IMR-90 (cell line): ENCODE measurements around the gene ZNF691. TPM values are rescaled to one million over a fixed set of nuclear protein-coding genes. Genes with fewer than 3 reads are reported as not detected.
A peak's percentile ranks its signal among the peaks of the same experiment; 100 is the strongest.

ENCODE experiments used
- ATAC-seq: fragments of 200-7000 bp; cut with Tn5 transposase; 2 replicates; pipeline ENCODE4 v1.9.1; 2020; ENCODE audit warnings: low read depth, mild to moderate bottlenecking, moderate library complexity
- BruUV-seq: library from RNA; stranded (reverse); fragments of 400-500 nt; replicated peaks from 2 replicates; lab custom pipeline; 2021; lab: Mats Ljungman, UMichigan
- CTCF ChIA-PET: fragments of 300-600 bp; formaldehyde crosslinking; extraction: SDS; loops from one replicate; lab custom pipeline; 2021; ENCODE audit warnings: antibody characterized with exemption; lab: Yijun Ruan, JAX
- POLR2A ChIA-PET: fragments of 300-600 bp; sonication (Branson Sonifier 250); formaldehyde crosslinking; loops from one replicate; lab custom pipeline; 2022; ENCODE audit warnings: antibody characterized with exemption; ENCODE audit not compliant: unreplicated experiment; lab: Charles Lee
- DNase-seq: peaks from one replicate; pipeline ENCODE4 v3.0.0; 2013
- H2AFZ ChIP-seq: replicated peaks from 2 replicates; pipeline ENCODE3; 2013; ENCODE audit warnings: low read length, mild to moderate bottlenecking; ENCODE audit not compliant: poor library complexity
- H2AK5ac ChIP-seq: 2 replicates; pipeline ENCODE4 v1.6.1; 2013; ENCODE audit warnings: low read depth, low read length, inconsistent platforms
- H2AK9ac ChIP-seq: replicated peaks from 2 replicates; pipeline ENCODE3; 2013; ENCODE audit warnings: mild to moderate bottlenecking, low read depth, low read length, moderate library complexity; ENCODE audit not compliant: poor library complexity
- H2BK120ac ChIP-seq: 2 replicates; pipeline ENCODE4 v1.6.1; 2013; ENCODE audit warnings: low read depth, low read length, inconsistent platforms
- H2BK15ac ChIP-seq: 3 replicates; pipeline ENCODE4 v1.6.1; 2013; ENCODE audit warnings: low read depth, low read length, inconsistent platforms
- H2BK20ac ChIP-seq: 2 replicates; pipeline ENCODE4 v1.6.1; 2013; ENCODE audit warnings: low read depth, mild to moderate bottlenecking, inconsistent platforms, low read length, moderate library complexity
- H2BK5ac ChIP-seq: 2 replicates; pipeline ENCODE4 v1.6.1; 2013; ENCODE audit warnings: mild to moderate bottlenecking, low read depth, low read length, inconsistent platforms; ENCODE audit not compliant: poor library complexity, severe bottlenecking
- H3K14ac ChIP-seq: replicated peaks from 2 replicates; pipeline ENCODE4 v1.6.1; 2013; ENCODE audit warnings: low read depth, low read length, inconsistent platforms
- H3K18ac ChIP-seq: 2 replicates; pipeline ENCODE4 v1.6.1; 2013; ENCODE audit warnings: low read depth, low read length, control low read depth
- H3K23ac ChIP-seq: 2 replicates; pipeline ENCODE4 v1.6.1; 2013; ENCODE audit warnings: low read depth, low read length, inconsistent platforms
- H3K27ac ChIP-seq: 2 replicates; pipeline ENCODE4 v1.5.1; 2013; ENCODE audit warnings: mild to moderate bottlenecking, control low read depth, low read length; ENCODE audit not compliant: insufficient read depth
- H3K27me3 ChIP-seq: 2 replicates; pipeline ENCODE4 v1.6.1; 2013; ENCODE audit warnings: low read length; ENCODE audit not compliant: control insufficient read depth, insufficient read depth
- H3K36me3 ChIP-seq: 2 replicates; pipeline ENCODE4 v1.6.1; 2013; ENCODE audit warnings: low read length, mixed read lengths; ENCODE audit not compliant: control insufficient read depth, insufficient read depth
- H3K4ac ChIP-seq: 2 replicates; pipeline ENCODE4 v1.6.1; 2013; ENCODE audit warnings: low read depth, low read length, inconsistent platforms
- H3K4me1 ChIP-seq: 2 replicates; pipeline ENCODE4 v1.6.1; 2013; ENCODE audit warnings: low read length, mixed read lengths; ENCODE audit not compliant: control insufficient read depth, insufficient read depth
- H3K4me2 ChIP-seq: 2 replicates; pipeline ENCODE4 v1.6.1; 2013; ENCODE audit warnings: low read depth, mild to moderate bottlenecking, control low read depth, low read length, moderate library complexity
- H3K4me3 ChIP-seq: 2 replicates; pipeline ENCODE4 v1.5.1; 2013; ENCODE audit warnings: low read depth, mild to moderate bottlenecking, control low read depth, low read length, moderate library complexity; ENCODE audit not compliant: insufficient read depth
- H3K56ac ChIP-seq: 2 replicates; pipeline ENCODE4 v1.6.1; 2013; ENCODE audit warnings: low read length, inconsistent platforms; ENCODE audit not compliant: insufficient read depth; ENCODE audit errors: extremely low read depth
- H3K79me1 ChIP-seq, 2 experiments: 2 replicates each; pipeline ENCODE4 v1.6.1; 2013; ENCODE audit warnings: low read length in 2 of 2, inconsistent platforms in 1 of 2, low read depth in 1 of 2
- H3K9ac ChIP-seq: 2 replicates; pipeline ENCODE4 v1.6.1; 2013; ENCODE audit warnings: low read depth, low read length, control low read depth
- H3K9me1 ChIP-seq: 2 replicates; pipeline ENCODE4 v1.6.1; 2013; ENCODE audit warnings: low read length, inconsistent platforms; ENCODE audit not compliant: insufficient read depth
- H3K9me3 ChIP-seq: 2 replicates; pipeline ENCODE4 v1.6.1; 2013; ENCODE audit warnings: low read length; ENCODE audit not compliant: control insufficient read depth, insufficient read depth
- H4K20me1 ChIP-seq: 2 replicates; pipeline ENCODE4 v1.6.1; 2013; ENCODE audit warnings: low read length, inconsistent platforms; ENCODE audit not compliant: insufficient read depth
- H4K5ac ChIP-seq: 2 replicates; pipeline ENCODE4 v1.6.1; 2013; ENCODE audit warnings: mild to moderate bottlenecking, low read depth, low read length, control low read depth
- H4K8ac ChIP-seq, 2 experiments: 2 replicates each; pipeline ENCODE4 v1.6.1; 2013; ENCODE audit warnings: low read depth in 2 of 2, low read length in 2 of 2, control low read depth in 1 of 2, inconsistent platforms in 1 of 2
- H4K91ac ChIP-seq: 2 replicates; pipeline ENCODE4 v1.6.1; 2013; ENCODE audit warnings: low read depth, low read length, inconsistent platforms; ENCODE audit not compliant: insufficient read depth
- BHLHE40 ChIP-seq: fragments of 150-350 bp; IDR thresholded peaks from 2 replicates; pipeline ENCODE4 v1.6.1; 2016; ENCODE audit warnings: mild to moderate bottlenecking, low read depth, low read length
- CEBPB ChIP-seq: IDR thresholded peaks from 2 replicates; pipeline ENCODE4 v1.6.1; 2012; ENCODE audit warnings: low read depth, low read length, improper control_type of control experiment
- CHD1 ChIP-seq: IDR thresholded peaks from 2 replicates; pipeline ENCODE4 v1.6.1; 2012; ENCODE audit warnings: low read depth, low read length, improper control_type of control experiment
- ELK1 ChIP-seq: fragments of 150-350 bp; IDR thresholded peaks from 2 replicates; pipeline ENCODE4 v1.6.1; 2016; ENCODE audit warnings: low read depth, mild to moderate bottlenecking, low read length, moderate library complexity, borderline replicate concordance
- FOS ChIP-seq: fragments of 150-350 bp; IDR thresholded peaks from 2 replicates; pipeline ENCODE4 v1.6.1; 2016; ENCODE audit warnings: low read depth, low read length
- MAFK ChIP-seq: IDR thresholded peaks from 2 replicates; pipeline ENCODE4 v1.6.1; 2012; ENCODE audit warnings: low read depth, low read length, improper control_type of control experiment
- MAZ ChIP-seq: IDR thresholded peaks from 2 replicates; pipeline ENCODE4 v1.6.1; 2012; ENCODE audit warnings: low read depth, mild to moderate bottlenecking, low read length, improper control_type of control experiment, moderate library complexity, borderline replicate concordance
- MXI1 ChIP-seq: IDR thresholded peaks from 2 replicates; pipeline ENCODE4 v1.6.1; 2012; ENCODE audit warnings: low read depth, mild to moderate bottlenecking, low read length, moderate library complexity, borderline replicate concordance
- NFE2L2 ChIP-seq: fragments of 150-350 bp; IDR thresholded peaks from 2 replicates; pipeline ENCODE4 v1.6.1; 2016; ENCODE audit warnings: low read depth, mild to moderate bottlenecking, low read length
- POLR2A ChIP-seq: IDR thresholded peaks from 2 replicates; pipeline ENCODE4 v1.6.1; 2012; ENCODE audit warnings: mild to moderate bottlenecking, low read depth, low read length
- RAD21 ChIP-seq: IDR thresholded peaks from 2 replicates; pipeline ENCODE4 v1.6.1; 2012; ENCODE audit warnings: low read length, improper control_type of control experiment
- RCOR1 ChIP-seq: IDR thresholded peaks from 2 replicates; pipeline ENCODE4 v1.6.1; 2012; ENCODE audit warnings: mild to moderate bottlenecking, low read length, improper control_type of control experiment; ENCODE audit not compliant: insufficient replicate concordance
- RFX5 ChIP-seq: IDR thresholded peaks from 2 replicates; pipeline ENCODE4 v1.8.0; 2012; ENCODE audit warnings: low read depth, mild to moderate bottlenecking, low read length, moderate library complexity
- SMC3 ChIP-seq: fragments of 150-350 bp; IDR thresholded peaks from 2 replicates; pipeline ENCODE4 v1.6.1; 2016; ENCODE audit warnings: low read depth, mild to moderate bottlenecking, antibody characterized with exemption, low read length, moderate library complexity
- USF2 ChIP-seq: fragments of 150-350 bp; IDR thresholded peaks from 2 replicates; pipeline ENCODE4 v1.6.1; 2017; ENCODE audit warnings: mild to moderate bottlenecking, antibody characterized with exemption, low read length, low read depth
- WGBS, 2 experiments: methylation state at CpG; one replicate each; pipeline versions ENCODE4 v1.1.5 to v1.1.7; 2013; ENCODE audit warnings: missing lambda C conversion rate in 2 of 2; ENCODE audit not compliant: insufficient read length in 1 of 2; ENCODE audit errors: extremely low coverage in 2 of 2; 5-methylcytosine and 5-hydroxymethylcytosine counted together
- dilution Hi-C: fragments of 300-500 bp; cut with HindIII; formaldehyde crosslinking; loops from one replicate; pipeline ENCODE4 v1.14.3; 2018; ENCODE audit warnings: low sequenced_read_pairs; ENCODE audit not compliant: unreplicated experiment
- in situ Hi-C: fragments of 300-500 bp; cut with MboI; formaldehyde crosslinking; loops from 3 replicates; pipeline ENCODE4 v1.14.3; 2019; ENCODE audit warnings: low sequenced_read_pairs, inconsistent platforms, mixed read lengths
- intact Hi-C: fragments of 100-400 bp; cut with micrococcal nuclease; formaldehyde crosslinking; loops from 2 replicates; pipeline ENCODE4 v1.10.0; 2022
- polyA plus RNA-seq, 3 experiments: library from polyadenylated mRNA; depleted of rRNA; stranded (reverse); fragments of >200 nt; gene quantifications; 2 replicates each; pipeline ENCODE4 v1.2.3, GENCODE V29; 2012; ENCODE audit warnings: low replicate concordance in 1 of 3
- total RNA-seq: library from RNA; depleted of rRNA; stranded (reverse); fragments of >200 nt; gene quantifications from 2 replicates; pipeline ENCODE4 v1.2.3, GENCODE V29; 2012
- TF ChIP-seq, protein P1 (sequence below): conservative IDR thresholded peaks from 2 replicates; pipeline ENCODE4 v1.5.1; 2012; ENCODE audit warnings: mild to moderate bottlenecking, low read depth, low read length, improper control_type of control experiment

The ZNF691 gene
- total and polyA plus RNA-seq, 2 of the 4 experiments (the other 2 are of a cell fraction) = 6.8 to 13.6 TPM

GRCh38 chr1:42845866-42846256, 552 bp upstream of the ZNF691 start:
- H3K9ac ChIP-seq = peak overlapping the region; percentile 73
- no TSS peak for BruUV-seq
- no peak overlapping the region for H2AK5ac ChIP-seq
- H3K4me2 ChIP-seq = peak overlapping the region; percentile 92
- 0 out of 2 replicates have a peak overlapping the region, but pooled peaks have one; percentile 17 for H2BK120ac ChIP-seq
- DNase-seq (no peak), ATAC-seq (peak; percentile 18)
- H2BK5ac ChIP-seq = no peak overlapping the region
- H4K8ac ChIP-seq = peak overlapping the region; percentile 54 to 79
- in situ Hi-C loops (no loop called here), intact Hi-C loops (loop anchor here (10.0 kb wide), 1 partner anchor 161 kb away; the partner anchor contains the start of gene YBX1), dilution Hi-C loops (no loop called here)
- peak overlapping the region; percentile 70 for H4K91ac ChIP-seq
- H3K36me3 ChIP-seq = peaks cover 15% of the 10 kb centered on the region
- H3K18ac ChIP-seq = peak overlapping the region; percentile 48; the same call in 1 of the 2 replicates
- H3K27ac ChIP-seq = peak overlapping the region; percentile 41
- 0 out of 2 replicates have a peak, but pooled peaks cover 2% of the 10 kb centered on the region for H3K9me3 ChIP-seq
- CTCF ChIA-PET = interaction anchor here (0.7 to 1.0 kb wide), 6 partner anchors 20 to 239 kb away, joined by 3 to 4 read pairs (median 3); no protein-coding TSS in a partner anchor
- H2AFZ ChIP-seq = peak overlapping the region; percentile 96
- peak overlapping the region; percentile 77 for H3K14ac ChIP-seq
- peak overlapping the region; percentile 67 for H3K4me3 ChIP-seq
- WGBS, 2 experiments = no CpG with 5 or more reads among the region's 10 CpGs
- peaks cover 15% of the 10 kb centered on the region for H3K9me1 ChIP-seq
- POLR2A ChIA-PET = interaction anchor here (0.6 to 0.7 kb wide), 3 partner anchors 12 to 288 kb away, joined by 3 to 6 read pairs (median 6); no protein-coding TSS in a partner anchor
- H4K20me1 ChIP-seq = no peaks in the 10 kb centered on the region
- peak overlapping the region; percentile 92 for H3K23ac ChIP-seq
- H2BK20ac ChIP-seq = no peak overlapping the region
- H3K27me3 ChIP-seq = no peaks in the 10 kb centered on the region
- peaks cover 6% of the 10 kb centered on the region for H3K4me1 ChIP-seq
- no peak overlapping the region for H2BK15ac ChIP-seq
- peaks cover 18 to 33% of the 10 kb centered on the region in 2 experiments for H3K79me1 ChIP-seq
- H3K56ac ChIP-seq = peak overlapping the region; percentile 53; the same call in 1 of the 2 replicates
- H3K4ac ChIP-seq = peak overlapping the region; percentile 48
- peak overlapping the region; percentile 97 for H2AK9ac ChIP-seq
- peak overlapping the region; percentile 65 for H4K5ac ChIP-seq
- TF ChIP-seq CEBPB (no peak), RFX5 (no peak), POLR2A (no peak), FOS (no peak), NFE2L2 (no peak), MAZ (no peak), USF2 (no peak), MXI1 (no peak), CHD1 (no peak), SMC3 (no peak), ELK1 (no peak), MAFK (no peak), RAD21 (no peak), BHLHE40 (no peak), RCOR1 (no peak)
- TF ChIP-seq, protein P1, sequence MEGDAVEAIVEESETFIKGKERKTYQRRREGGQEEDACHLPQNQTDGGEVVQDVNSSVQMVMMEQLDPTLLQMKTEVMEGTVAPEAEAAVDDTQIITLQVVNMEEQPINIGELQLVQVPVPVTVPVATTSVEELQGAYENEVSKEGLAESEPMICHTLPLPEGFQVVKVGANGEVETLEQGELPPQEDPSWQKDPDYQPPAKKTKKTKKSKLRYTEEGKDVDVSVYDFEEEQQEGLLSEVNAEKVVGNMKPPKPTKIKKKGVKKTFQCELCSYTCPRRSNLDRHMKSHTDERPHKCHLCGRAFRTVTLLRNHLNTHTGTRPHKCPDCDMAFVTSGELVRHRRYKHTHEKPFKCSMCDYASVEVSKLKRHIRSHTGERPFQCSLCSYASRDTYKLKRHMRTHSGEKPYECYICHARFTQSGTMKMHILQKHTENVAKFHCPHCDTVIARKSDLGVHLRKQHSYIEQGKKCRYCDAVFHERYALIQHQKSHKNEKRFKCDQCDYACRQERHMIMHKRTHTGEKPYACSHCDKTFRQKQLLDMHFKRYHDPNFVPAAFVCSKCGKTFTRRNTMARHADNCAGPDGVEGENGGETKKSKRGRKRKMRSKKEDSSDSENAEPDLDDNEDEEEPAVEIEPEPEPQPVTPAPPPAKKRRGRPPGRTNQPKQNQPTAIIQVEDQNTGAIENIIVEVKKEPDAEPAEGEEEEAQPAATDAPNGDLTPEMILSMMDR = no peak
